Transverse colon (tissue), 4 donors: ENCODE results near the gene RBPJ. TPM values are rescaled to one million over a fixed set of nuclear protein-coding genes. Genes with fewer than 3 reads are reported as not detected.

Experiments
- DNase-seq: peaks from one replicate; pipeline ENCODE4 v3.0.0-alpha.2; 2019
- H3K27ac ChIP-seq, 4 donors: fragments of 200-600 bp; sonication (generic); 2 replicates each; pipeline ENCODE4 v1.5.1; 2016 to 2018; ENCODE audit warnings: inconsistent platforms in 4 of 4
- H3K27me3 ChIP-seq: fragments of 200-600 bp; sonication (generic); 2 replicates; pipeline ENCODE4 v1.5.1; 2017; ENCODE audit warnings: inconsistent platforms
- H3K36me3 ChIP-seq, 4 donors: fragments of 200-600 bp; sonication (generic); 2 replicates each; pipeline ENCODE4 v1.5.1; 2017 to 2019; ENCODE audit warnings: inconsistent platforms in 4 of 4
- H3K4me1 ChIP-seq, 4 donors: fragments of 200-600 bp; sonication (generic); 2 replicates each; pipeline ENCODE4 v1.5.1; 2017 to 2020; ENCODE audit warnings: inconsistent platforms in 4 of 4
- H3K4me3 ChIP-seq, 4 donors: fragments of 200-600 bp; sonication (generic); 1 replicate in 1 of 4; 2 replicates in 3 of 4; pipeline versions ENCODE4 v1.5.1 to v1.6.1; 2017 to 2019; ENCODE audit warnings: inconsistent platforms in 4 of 4
- H3K9me3 ChIP-seq, 2 donors: fragments of 200-600 bp; sonication (generic); 2 replicates each; pipeline ENCODE4 v1.5.1; 2017 to 2019; ENCODE audit warnings: inconsistent platforms in 2 of 2
- EP300 ChIP-seq: sonication (generic); formaldehyde crosslinking; IDR thresholded peaks from one replicate; pipeline ENCODE4 v1.6.1; 2017; ENCODE audit warnings: antibody characterized with exemption, low read depth
- POLR2A ChIP-seq: fragments of 450-650 bp; IDR thresholded peaks from one replicate; pipeline ENCODE4 v1.6.1; 2016; ENCODE audit warnings: antibody characterized with exemption, mild to moderate bottlenecking, moderate library complexity
- POLR2AphosphoS5 ChIP-seq, 3 donors: sonication (generic); formaldehyde crosslinking; IDR thresholded peaks; one replicate each; pipeline ENCODE4 v1.6.1; 2016; ENCODE audit warnings: antibody characterized with exemption in 3 of 3
- WGBS, 2 donors: methylation state at CpG; one replicate each; pipeline ENCODE4 v1.1.5; 2018; ENCODE audit warnings: low coverage in 1 of 2; 5-methylcytosine and 5-hydroxymethylcytosine counted together
- in situ Hi-C, 4 donors: fragments of 200-750 bp; cut with MboI; loops; one replicate each; pipeline versions ENCODE4 v1.15.0 to v1.15.1; 2017; ENCODE audit warnings: low sequenced_read_pairs in 3 of 4, low pct_ligation_motif_present in 1 of 4, low pct_unique_long_range_greater_than_20kb in 1 of 4
- intact Hi-C: fragments of 100-400 bp; cut with DNase I; formaldehyde crosslinking; loops from one replicate; pipeline ENCODE4 v1.15.1; 2023; ENCODE audit warnings: low total_unique reads
- total RNA-seq, 4 donors: library from RNA; depleted of rRNA; stranded (reverse); fragments of >200 nt; gene quantifications; one replicate each; pipeline ENCODE4 v1.1.0, GENCODE V29; 2016
- TF ChIP-seq, protein P1 (sequence below), 5 experiments: fragments of 200-600 bp in 3 of 5; fragments of 450-650 bp in 2 of 5; sonication (generic) in 3 of 5; IDR thresholded peaks; 1 replicate in 2 of 5; 2 replicates in 3 of 5; pipeline ENCODE4 v1.5.1; 2016 to 2017; ENCODE audit warnings: antibody characterized with exemption in 5 of 5, inconsistent platforms in 3 of 5, mild to moderate bottlenecking in 2 of 5, moderate library complexity in 1 of 5

RBPJ gene
- total RNA-seq, 4 donors from 2014 or later = 15.1 to 104 (median 44.6) TPM

GRCh38 chr4:26294904-26295303, 25.9 kb upstream of the RBPJ start:
- H3K4me1 ChIP-seq = peaks cover 0 to 12% (median 0%) of the 10 kb centered on the region in 4 donors
- in situ Hi-C loops (no loop called here), intact Hi-C loops (no loop called here)
- no peaks in the 10 kb centered on the region for H3K36me3 ChIP-seq
- DNase-seq = no peak
- TF ChIP-seq POLR2A = no peak
- TF ChIP-seq POLR2AphosphoS5 (IDR thresholded peaks at IDR 0.05) = no peak
- TF ChIP-seq EP300 = no peak
- TF ChIP-seq, protein P1, sequence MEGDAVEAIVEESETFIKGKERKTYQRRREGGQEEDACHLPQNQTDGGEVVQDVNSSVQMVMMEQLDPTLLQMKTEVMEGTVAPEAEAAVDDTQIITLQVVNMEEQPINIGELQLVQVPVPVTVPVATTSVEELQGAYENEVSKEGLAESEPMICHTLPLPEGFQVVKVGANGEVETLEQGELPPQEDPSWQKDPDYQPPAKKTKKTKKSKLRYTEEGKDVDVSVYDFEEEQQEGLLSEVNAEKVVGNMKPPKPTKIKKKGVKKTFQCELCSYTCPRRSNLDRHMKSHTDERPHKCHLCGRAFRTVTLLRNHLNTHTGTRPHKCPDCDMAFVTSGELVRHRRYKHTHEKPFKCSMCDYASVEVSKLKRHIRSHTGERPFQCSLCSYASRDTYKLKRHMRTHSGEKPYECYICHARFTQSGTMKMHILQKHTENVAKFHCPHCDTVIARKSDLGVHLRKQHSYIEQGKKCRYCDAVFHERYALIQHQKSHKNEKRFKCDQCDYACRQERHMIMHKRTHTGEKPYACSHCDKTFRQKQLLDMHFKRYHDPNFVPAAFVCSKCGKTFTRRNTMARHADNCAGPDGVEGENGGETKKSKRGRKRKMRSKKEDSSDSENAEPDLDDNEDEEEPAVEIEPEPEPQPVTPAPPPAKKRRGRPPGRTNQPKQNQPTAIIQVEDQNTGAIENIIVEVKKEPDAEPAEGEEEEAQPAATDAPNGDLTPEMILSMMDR (IDR thresholded peaks at IDR 0.05) = no peak
- H3K27ac ChIP-seq = no peak overlapping the region
- WGBS, 2 donors = 72 to 86% methylated on average over 4 to 5 of the region's 5 CpGs
- no peaks in the 10 kb centered on the region for H3K9me3 ChIP-seq
- H3K27me3 ChIP-seq = no peaks in the 10 kb centered on the region
- H3K4me3 ChIP-seq = no peak overlapping the region

- no peaks in the 10 kb centered on the region for H3K27me3 ChIP-seq
- intact Hi-C loops = no loop called here
- H3K9me3 ChIP-seq = no peaks in the 10 kb centered on the region
- in situ Hi-C loops = no loop called here
- no peak overlapping the region for H3K4me3 ChIP-seq
- H3K36me3 ChIP-seq = no peaks in the 10 kb centered on the region
- 84 to 90% methylated on average over 2 of the region's 2 CpGs for WGBS, 2 donors
- H3K27ac ChIP-seq = no peak overlapping the region
- DNase-seq = no peak
- H3K4me1 ChIP-seq = peaks cover 0 to 8% (median 0%) of the 10 kb centered on the region in 4 donors
- TF ChIP-seq, protein P1 (IDR thresholded peaks at IDR 0.05) = no peak
- TF ChIP-seq POLR2AphosphoS5 (IDR thresholded peaks at IDR 0.05) (no peak), POLR2A (no peak), EP300 (no peak)
Measured at GRCh38 chr4:26296021-26296420, 24.8 kb upstream of the RBPJ start.

DNA sequence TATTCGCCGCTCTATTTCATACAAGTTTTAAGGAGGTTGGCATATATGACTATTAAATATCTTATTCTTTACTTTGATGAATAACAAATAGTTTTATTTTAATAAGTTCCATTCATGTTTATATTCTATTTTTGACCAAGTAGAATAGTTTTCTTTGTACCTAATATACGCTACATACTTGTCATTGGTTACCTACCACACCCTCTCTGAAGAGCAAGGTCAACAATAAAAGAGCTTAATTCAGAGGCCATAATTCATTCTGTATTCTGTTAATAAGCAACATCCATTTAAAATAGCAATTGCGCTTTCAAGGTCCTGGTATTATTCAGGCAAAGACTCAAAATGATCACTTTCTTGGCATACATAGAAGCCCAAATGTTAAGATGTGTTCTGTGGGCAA, 24.3 kb upstream of the RBPJ start:
- intact Hi-C loops (no loop called here), in situ Hi-C loops (no loop called here)
- TF ChIP-seq POLR2A (no peak), POLR2AphosphoS5 (IDR thresholded peaks at IDR 0.05) (no peak), EP300 (no peak)
- TF ChIP-seq, protein P1 (IDR thresholded peaks at IDR 0.05) = no peak
- Histone ChIP-seq H3K9me3 (no peaks in the 10 kb centered on the region), H3K4me3 (no peak overlapping the region), H3K27me3 (no peaks in the 10 kb centered on the region), H3K36me3 (no peaks in the 10 kb centered on the region), H3K4me1 (peaks cover 0 to 8% (median 0%) of the 10 kb centered on the region in 4 donors), H3K27ac (no peak overlapping the region)
- 92% methylated on average over 4 of the region's 4 CpGs for WGBS, 2 donors
- DNase-seq = no peak

DNA sequence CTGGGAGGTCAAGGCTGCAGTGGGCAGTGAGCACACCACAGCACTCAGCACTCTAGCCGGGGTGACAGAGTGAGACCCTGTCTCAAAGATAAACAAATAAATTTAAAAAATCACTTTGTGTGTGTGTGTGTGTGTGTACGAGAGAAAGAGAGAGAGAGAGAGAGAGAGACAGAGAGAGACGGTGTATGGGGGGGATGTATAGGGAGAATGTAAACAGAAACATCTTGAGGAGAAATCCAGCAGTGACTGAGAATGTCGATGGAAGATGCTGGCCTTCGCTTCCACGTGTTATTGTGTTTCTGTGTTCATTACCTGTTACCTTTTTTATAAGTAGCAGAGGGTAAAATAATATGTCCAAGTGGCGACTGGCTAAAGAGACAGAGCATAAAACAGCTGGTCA, 23.6 kb upstream of the RBPJ start:
- no peak overlapping the region for H3K4me3 ChIP-seq
- TF ChIP-seq POLR2AphosphoS5 (IDR thresholded peaks at IDR 0.05) (no peak), EP300 (no peak), POLR2A (no peak)
- TF ChIP-seq, protein P1 (IDR thresholded peaks at IDR 0.05) = no peak
- H3K36me3 ChIP-seq = no peaks in the 10 kb centered on the region
- 87 to 95% methylated on average over 4 to 7 of the region's 7 CpGs for WGBS, 2 donors
- no peaks in the 10 kb centered on the region for H3K27me3 ChIP-seq
- intact Hi-C loops (no loop called here), in situ Hi-C loops (no loop called here)
- H3K9me3 ChIP-seq = no peaks in the 10 kb centered on the region
- H3K27ac ChIP-seq = no peak overlapping the region
- H3K4me1 ChIP-seq = peaks cover 0 to 8% (median 0%) of the 10 kb centered on the region in 4 donors
- DNase-seq = no peak
